ENCODE results near the gene PRKCE. TPM values are rescaled to one million over a fixed set of nuclear protein-coding genes. Genes with fewer than 3 reads are reported as not detected.

PRKCE gene
- total RNA-seq, 1 experiment from 2014 or later, result 4.4 TPM

GRCh38 chr2:46117994-46118393 lies 466.5 kb downstream of the PRKCE start:
- POLR2A ChIA-PET, result no interaction called here
- no peak overlapping the region for H3K4me3 Mint-ChIP-seq (ENCODE audit: unreplicated experiment)
- peaks cover 35% of the 10 kb centered on the region for H3K4me1 Mint-ChIP-seq (ENCODE audit: low read depth, unreplicated experiment)
- peaks cover 13% of the 10 kb centered on the region for H3K4me1 ChIP-seq
- CTCF ChIA-PET, result interaction anchor here (0.6 kb wide), 1 partner anchor 62 kb away, joined by 3 read pairs; no protein-coding TSS in a partner anchor
- TF ChIP-seq CTCF (IDR thresholded peaks at IDR 0.05; ENCODE audit: insufficient read depth in 1 of 2, low read depth in 1 of 2, low read length in 1 of 2, severe bottlenecking in 1 of 2, unreplicated experiment in 1 of 2), result no peak
- no peaks in the 10 kb centered on the region for H3K27me3 Mint-ChIP-seq (ENCODE audit: insufficient read depth, unreplicated experiment)
- no peaks in the 10 kb centered on the region for H3K9me3 ChIP-seq
- H3K27me3 ChIP-seq (replicated peaks; ENCODE audit: control insufficient read depth, insufficient read depth, low read length), result no peaks in the 10 kb centered on the region
- no peaks in the 10 kb centered on the region for H3K9me3 Mint-ChIP-seq (ENCODE audit: unreplicated experiment)
- no peaks in the 10 kb centered on the region for H3K36me3 ChIP-seq (ENCODE audit: control insufficient read depth, insufficient read depth, low read length)
- H3K4me3 ChIP-seq (ENCODE audit: low read depth, low read length), result no peak overlapping the region
- intact Hi-C loops (cut with micrococcal nuclease; ENCODE audit: unreplicated experiment), result no loop called here
- no peaks in the 10 kb centered on the region for H3K36me3 Mint-ChIP-seq (ENCODE audit: insufficient read depth, unreplicated experiment)
- no peak overlapping the region for H3K27ac Mint-ChIP-seq (ENCODE audit: unreplicated experiment)
- DNase-seq, result no peak
- BruUV-seq (replicated peaks), result no TSS peak

GRCh38 chr2:46118656-46119371 lies 467.3 kb downstream of the PRKCE start:
- BruUV-seq (replicated peaks), result no TSS peak
- no peak overlapping the region for H3K4me3 ChIP-seq (ENCODE audit: low read depth, low read length)
- POLR2A ChIA-PET, result no interaction called here
- DNase-seq, result no peak
- Mint-ChIP-seq H3K27me3 (ENCODE audit: insufficient read depth, unreplicated experiment) (no peaks in the 10 kb centered on the region), H3K36me3 (ENCODE audit: insufficient read depth, unreplicated experiment) (no peaks in the 10 kb centered on the region), H3K4me3 (ENCODE audit: unreplicated experiment) (no peak overlapping the region), H3K9me3 (ENCODE audit: unreplicated experiment) (no peaks in the 10 kb centered on the region), H3K27ac (ENCODE audit: unreplicated experiment) (no peak overlapping the region), H3K4me1 (ENCODE audit: low read depth, unreplicated experiment) (peaks cover 39% of the 10 kb centered on the region)
- CTCF ChIA-PET, result no interaction called here
- no peaks in the 10 kb centered on the region for H3K36me3 ChIP-seq (ENCODE audit: control insufficient read depth, insufficient read depth, low read length)
- TF ChIP-seq CTCF (IDR thresholded peaks at IDR 0.05; ENCODE audit: insufficient read depth in 1 of 2, low read depth in 1 of 2, low read length in 1 of 2, severe bottlenecking in 1 of 2, unreplicated experiment in 1 of 2), result no peak
- H3K4me1 ChIP-seq, result peaks cover 13% of the 10 kb centered on the region
- intact Hi-C loops (cut with micrococcal nuclease; ENCODE audit: unreplicated experiment), result no loop called here
- H3K9me3 ChIP-seq, result no peaks in the 10 kb centered on the region
- no peaks in the 10 kb centered on the region for H3K27me3 ChIP-seq (replicated peaks; ENCODE audit: control insufficient read depth, insufficient read depth, low read length)

- peaks cover 13% of the 10 kb centered on the region for H3K4me1 ChIP-seq
- no peak for DNase-seq
- intact Hi-C loops (cut with micrococcal nuclease; ENCODE audit: unreplicated experiment), result no loop called here
- BruUV-seq (replicated peaks), result no TSS peak
- no peaks in the 10 kb centered on the region for H3K27me3 ChIP-seq (replicated peaks; ENCODE audit: control insufficient read depth, insufficient read depth, low read length)
- no peaks in the 10 kb centered on the region for H3K36me3 ChIP-seq (ENCODE audit: control insufficient read depth, insufficient read depth, low read length)
- Mint-ChIP-seq H3K27me3 (ENCODE audit: insufficient read depth, unreplicated experiment) (no peaks in the 10 kb centered on the region), H3K9me3 (ENCODE audit: unreplicated experiment) (no peaks in the 10 kb centered on the region), H3K4me3 (ENCODE audit: unreplicated experiment) (no peak overlapping the region), H3K36me3 (ENCODE audit: insufficient read depth, unreplicated experiment) (no peaks in the 10 kb centered on the region), H3K27ac (ENCODE audit: unreplicated experiment) (no peak overlapping the region), H3K4me1 (ENCODE audit: low read depth, unreplicated experiment) (peaks cover 39% of the 10 kb centered on the region)
- no peaks in the 10 kb centered on the region for H3K9me3 ChIP-seq
- no peak overlapping the region for H3K4me3 ChIP-seq (ENCODE audit: low read depth, low read length)
- POLR2A ChIA-PET, result no interaction called here
- no peak for TF ChIP-seq CTCF (IDR thresholded peaks at IDR 0.05; ENCODE audit: insufficient read depth in 1 of 2, low read depth in 1 of 2, low read length in 1 of 2, severe bottlenecking in 1 of 2, unreplicated experiment in 1 of 2)
- CTCF ChIA-PET, result interaction anchor here (0.6 kb wide), 1 partner anchor 473 kb away, joined by 6 read pairs; no protein-coding TSS in a partner anchor
Measured at GRCh38 chr2:46119453-46119852, 468.0 kb downstream of the PRKCE start.

All from Caco-2 (cell line).